Nephron progenitor cell (in vitro differentiated cells): ENCODE data around the gene PRKAR2A.
"Not testable (repeated sequence)": the region's sequence is repeated elsewhere in the genome, so short reads cannot be mapped to it uniquely, and the experiment has no call there.

Source experiments
- DNase-seq: peaks from one replicate; pipeline ENCODE4 v3.0.0; 2021
- H3K27ac Mint-ChIP-seq: 2 replicates; pipeline ENCODE4 v1.8.0; 2021; ENCODE audit warnings: mild to moderate bottlenecking, moderate library complexity, mixed read lengths
- H3K27me3 Mint-ChIP-seq: 2 replicates; pipeline ENCODE4 v1.8.0; 2021; ENCODE audit warnings: mild to moderate bottlenecking, low read depth, mixed read lengths; ENCODE audit not compliant: poor library complexity
- H3K36me3 Mint-ChIP-seq: 2 replicates; pipeline ENCODE4 v1.8.0; 2021; ENCODE audit warnings: low read depth, mixed read lengths
- H3K4me1 Mint-ChIP-seq: 2 replicates; pipeline ENCODE4 v1.8.0; 2021; ENCODE audit warnings: mixed read lengths
- H3K4me3 Mint-ChIP-seq: 2 replicates; pipeline ENCODE4 v1.8.0; 2021; ENCODE audit warnings: mild to moderate bottlenecking, moderate library complexity, mixed read lengths
- H3K9me3 Mint-ChIP-seq: 2 replicates; pipeline ENCODE4 v1.8.0; 2021; ENCODE audit warnings: mild to moderate bottlenecking, moderate library complexity, mixed read lengths
- TF ChIP-seq, protein P1 (sequence below): fragments of 200-600 bp; sonication (generic); IDR thresholded peaks from 2 replicates; pipeline ENCODE4 v1.5.0; 2021; ENCODE audit warnings: antibody characterized with exemption

The PRKAR2A gene

DNA sequence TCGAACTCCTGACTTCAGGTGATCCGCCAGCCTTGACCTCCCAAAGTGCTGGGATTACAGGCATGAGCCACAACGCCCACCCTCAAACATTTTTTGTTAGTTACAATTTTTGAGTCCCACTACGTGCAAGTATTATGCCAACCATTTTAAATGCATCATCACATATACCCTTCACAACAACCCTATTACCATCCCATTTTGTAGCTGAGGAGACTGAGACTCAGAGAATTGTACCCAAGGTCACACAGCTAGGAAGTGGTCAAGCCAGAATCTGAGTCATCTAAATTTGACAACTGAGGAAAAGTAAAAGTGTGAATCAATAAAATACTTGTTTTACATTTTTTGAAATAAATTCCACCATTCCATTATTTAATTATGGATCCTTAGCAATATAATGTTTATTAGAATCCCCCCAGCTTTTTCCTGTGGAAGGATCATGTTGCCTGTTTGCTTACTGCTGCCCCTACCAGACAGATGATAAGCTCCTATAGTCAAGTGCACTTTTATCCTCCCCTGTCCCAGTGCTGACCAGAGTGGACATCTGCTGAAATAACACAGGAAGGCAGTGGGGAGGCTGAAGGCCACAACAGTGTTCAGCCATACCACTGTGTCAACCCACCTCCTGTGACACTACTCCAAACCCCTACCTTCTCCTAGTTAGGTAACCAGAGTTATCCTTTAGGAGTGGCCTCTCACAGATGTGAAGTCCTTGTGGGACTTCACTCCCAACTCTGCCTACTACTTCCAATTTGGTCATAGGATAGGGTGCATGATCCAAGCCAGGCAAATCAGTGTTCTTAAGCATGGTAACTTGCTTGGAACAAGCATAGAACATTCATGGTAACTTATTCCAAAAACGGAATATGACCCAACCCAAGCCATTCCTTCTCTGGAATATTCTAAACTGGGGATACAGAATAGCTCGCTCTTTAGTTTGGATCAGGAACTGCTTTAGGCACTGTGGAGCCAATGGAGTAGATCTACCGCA, 28.1 kb downstream of the PRKAR2A start:
- H3K36me3 Mint-ChIP-seq: peaks cover 4% of the 10 kb centered on the region
- DNase-seq: no peak
- H3K4me3 Mint-ChIP-seq: no peak overlapping the region
- peaks cover 4% of the 10 kb centered on the region for H3K9me3 Mint-ChIP-seq
- TF ChIP-seq, protein P1, sequence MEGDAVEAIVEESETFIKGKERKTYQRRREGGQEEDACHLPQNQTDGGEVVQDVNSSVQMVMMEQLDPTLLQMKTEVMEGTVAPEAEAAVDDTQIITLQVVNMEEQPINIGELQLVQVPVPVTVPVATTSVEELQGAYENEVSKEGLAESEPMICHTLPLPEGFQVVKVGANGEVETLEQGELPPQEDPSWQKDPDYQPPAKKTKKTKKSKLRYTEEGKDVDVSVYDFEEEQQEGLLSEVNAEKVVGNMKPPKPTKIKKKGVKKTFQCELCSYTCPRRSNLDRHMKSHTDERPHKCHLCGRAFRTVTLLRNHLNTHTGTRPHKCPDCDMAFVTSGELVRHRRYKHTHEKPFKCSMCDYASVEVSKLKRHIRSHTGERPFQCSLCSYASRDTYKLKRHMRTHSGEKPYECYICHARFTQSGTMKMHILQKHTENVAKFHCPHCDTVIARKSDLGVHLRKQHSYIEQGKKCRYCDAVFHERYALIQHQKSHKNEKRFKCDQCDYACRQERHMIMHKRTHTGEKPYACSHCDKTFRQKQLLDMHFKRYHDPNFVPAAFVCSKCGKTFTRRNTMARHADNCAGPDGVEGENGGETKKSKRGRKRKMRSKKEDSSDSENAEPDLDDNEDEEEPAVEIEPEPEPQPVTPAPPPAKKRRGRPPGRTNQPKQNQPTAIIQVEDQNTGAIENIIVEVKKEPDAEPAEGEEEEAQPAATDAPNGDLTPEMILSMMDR: no peak
- H3K27me3 Mint-ChIP-seq: no peaks in the 10 kb centered on the region
- no peak overlapping the region for H3K27ac Mint-ChIP-seq
- peaks cover 27% of the 10 kb centered on the region for H3K4me1 Mint-ChIP-seq

DNA sequence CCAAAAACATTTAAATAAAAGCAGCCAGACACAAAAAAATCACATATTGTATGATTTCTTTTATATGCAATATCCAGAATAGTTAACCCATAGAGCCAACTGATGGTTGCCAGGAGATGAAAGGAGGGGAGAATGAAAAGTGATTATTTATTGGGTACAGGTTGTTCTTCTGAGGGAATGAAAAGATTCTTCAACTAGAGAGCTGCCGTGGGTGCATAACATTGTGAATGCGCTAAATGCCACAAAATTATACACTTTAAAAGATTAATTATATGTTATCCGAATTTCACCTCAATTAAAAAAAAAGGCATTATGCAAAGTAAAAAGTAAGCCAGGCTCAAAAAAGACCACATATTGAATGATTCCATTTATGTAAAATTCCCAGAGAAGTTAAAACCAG, 36.1 kb downstream of the PRKAR2A start:
- H3K4me3 Mint-ChIP-seq: no peak overlapping the region
- no peaks in the 10 kb centered on the region for H3K27me3 Mint-ChIP-seq
- peaks cover 4% of the 10 kb centered on the region for H3K9me3 Mint-ChIP-seq
- H3K4me1 Mint-ChIP-seq: peaks cover 30% of the 10 kb centered on the region
- TF ChIP-seq, protein P1: no peak
- no peak overlapping the region for H3K27ac Mint-ChIP-seq
- peaks cover 8% of the 10 kb centered on the region for H3K36me3 Mint-ChIP-seq
- no peak for DNase-seq

DNA sequence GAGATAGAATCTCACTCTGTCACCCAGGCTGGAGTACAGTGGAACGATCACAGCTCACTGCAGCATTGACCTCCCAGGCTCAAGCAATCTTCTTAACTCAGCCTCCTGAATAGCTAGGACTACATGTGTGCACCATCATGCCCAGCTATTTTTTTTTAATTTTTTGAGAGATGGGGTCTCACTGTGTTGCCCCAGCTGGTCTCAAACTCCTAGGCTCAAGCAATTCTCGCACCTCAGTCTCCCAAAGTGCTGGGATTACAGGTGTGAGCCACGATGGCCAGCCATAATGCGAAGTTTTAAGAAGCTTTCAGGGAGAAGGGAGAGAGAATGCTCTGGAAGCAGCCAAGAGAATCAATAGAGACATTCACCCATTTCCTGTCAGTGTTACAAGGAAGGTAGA, 42.7 kb downstream of the PRKAR2A start:
- Mint-ChIP-seq H3K27ac (no peak overlapping the region), H3K4me3 (no peak overlapping the region), H3K9me3 (no peaks in the 10 kb centered on the region), H3K27me3 (no peaks in the 10 kb centered on the region), H3K36me3 (no peaks in the 10 kb centered on the region), H3K4me1 (peaks cover 3% of the 10 kb centered on the region)
- no peak for DNase-seq
- TF ChIP-seq, protein P1: no peak

DNA sequence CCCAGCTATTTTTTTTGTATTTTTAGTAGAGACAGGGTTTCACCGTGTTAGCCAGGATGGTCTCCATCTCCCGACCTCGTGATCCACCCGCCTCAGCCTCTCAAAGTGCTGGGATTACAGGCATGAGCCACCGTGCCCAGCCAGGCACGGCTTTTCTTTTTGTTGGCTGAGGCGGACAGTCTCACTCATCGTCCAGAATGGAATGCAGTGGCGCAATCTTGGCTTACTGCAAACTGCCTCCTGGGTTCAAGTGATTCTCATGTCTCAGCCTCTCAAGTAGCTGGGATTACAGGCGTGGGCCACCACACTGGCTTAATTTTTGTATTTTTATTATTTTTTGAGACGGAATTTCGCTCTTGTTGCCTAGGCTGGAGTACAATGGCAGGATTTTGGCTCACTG, 46.8 kb downstream of the PRKAR2A start:
- not testable (repeated sequence) for H3K27ac Mint-ChIP-seq, H3K4me3 Mint-ChIP-seq, H3K27me3 Mint-ChIP-seq, H3K36me3 Mint-ChIP-seq, DNase-seq, H3K9me3 Mint-ChIP-seq
- H3K4me1 Mint-ChIP-seq: peaks cover 11% of the 10 kb centered on the region

DNA sequence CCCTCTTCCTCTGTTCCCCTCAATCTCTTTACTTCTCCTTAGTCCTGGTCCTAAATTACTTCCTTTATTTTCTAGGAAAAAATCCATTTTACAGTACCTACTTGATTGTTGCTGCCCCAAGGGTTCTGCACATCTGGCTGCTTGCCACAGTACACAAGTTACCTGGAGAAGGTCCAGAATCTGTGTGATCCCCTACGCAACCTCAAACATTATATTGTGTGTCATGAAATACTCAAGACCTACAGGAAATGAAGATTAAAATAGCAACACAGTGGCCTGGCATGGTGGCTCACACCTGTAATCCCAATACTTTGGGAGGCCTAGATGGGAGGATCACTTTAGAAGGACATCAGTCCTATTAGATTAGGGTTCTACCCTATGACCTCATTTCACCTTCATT, 48.7 kb downstream of the PRKAR2A start:
- Mint-ChIP-seq H3K4me3 (no peak overlapping the region), H3K4me1 (peaks cover 16% of the 10 kb centered on the region), H3K27ac (no peak overlapping the region), H3K9me3 (no peaks in the 10 kb centered on the region), H3K27me3 (no peaks in the 10 kb centered on the region), H3K36me3 (no peaks in the 10 kb centered on the region)
- DNase-seq: no peak
- TF ChIP-seq, protein P1: no peak

DNA sequence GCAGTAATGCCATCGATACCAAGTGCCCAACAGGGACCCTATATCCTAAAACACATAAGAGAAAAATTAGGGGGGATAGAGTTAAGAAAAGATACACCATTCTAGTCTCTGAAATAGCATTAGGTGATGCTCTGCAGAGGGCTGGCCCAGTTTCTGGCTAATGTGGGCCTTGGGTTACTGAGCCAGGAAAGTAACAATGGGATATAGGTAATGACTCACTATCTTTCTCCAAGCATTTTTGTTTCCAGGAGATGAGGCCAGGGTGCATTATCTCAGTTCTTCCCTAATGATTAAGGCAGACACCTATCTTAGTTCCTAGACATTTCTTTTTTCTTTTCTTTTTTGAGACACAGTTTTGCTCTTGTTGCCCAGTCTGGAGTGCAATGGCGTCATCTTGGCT, 50.0 kb downstream of the PRKAR2A start:
- no peak for DNase-seq
- peaks cover 16% of the 10 kb centered on the region for H3K4me1 Mint-ChIP-seq
- TF ChIP-seq, protein P1: no peak
- peaks cover 11% of the 10 kb centered on the region for H3K36me3 Mint-ChIP-seq
- peak overlapping the region; percentile 69 for H3K27ac Mint-ChIP-seq
- H3K9me3 Mint-ChIP-seq: no peaks in the 10 kb centered on the region
- no peaks in the 10 kb centered on the region for H3K27me3 Mint-ChIP-seq
- H3K4me3 Mint-ChIP-seq: no peak overlapping the region
